Sigmoid colon (tissue), 7 donors: ENCODE measurements around the gene ITGA1. TPM values are rescaled to one million over a fixed set of nuclear protein-coding genes. Genes with fewer than 3 reads are reported as not detected.

ENCODE experiments used
- DNase-seq: peaks from one replicate; pipeline ENCODE4 v3.0.0-alpha.2; 2019
- H3K27ac ChIP-seq, 4 donors: fragments of 200-600 bp; sonication (generic); one replicate each; pipeline ENCODE4 v1.5.1; 2016 to 2019; ENCODE audit warnings: mild to moderate bottlenecking in 1 of 4
- H3K27me3 ChIP-seq, 3 donors: fragments of 200-600 bp; sonication (generic); one replicate each; pipeline ENCODE4 v1.5.1; 2019; ENCODE audit warnings: mild to moderate bottlenecking in 1 of 3
- H3K36me3 ChIP-seq, 4 donors: fragments of 200-600 bp; sonication (generic); one replicate each; pipeline ENCODE4 v1.5.1; 2016 to 2019
- H3K4me1 ChIP-seq, 4 donors: fragments of 200-600 bp; sonication (generic); one replicate each; pipeline ENCODE4 v1.5.1; 2017 to 2019
- H3K4me3 ChIP-seq, 4 donors: fragments of 200-600 bp; sonication (generic); one replicate each; pipeline ENCODE4 v1.5.1; 2017 to 2019; ENCODE audit warnings: mild to moderate bottlenecking in 2 of 4, moderate library complexity in 1 of 4
- H3K9me3 ChIP-seq, 4 donors: fragments of 200-600 bp in 3 of 4; sonication (generic) in 3 of 4; one replicate each; pipeline versions ENCODE4 v1.5.1 to v1.6.1; 2013 to 2019
- CTCF ChIP-seq, 4 experiments: fragments of 450-650 bp in 3 of 4; fragments of 200-600 bp in 1 of 4; IDR thresholded peaks; one replicate each; pipeline ENCODE4 v1.5.1; 2016 to 2019; ENCODE audit warnings: antibody characterized with exemption in 4 of 4, mild to moderate bottlenecking in 3 of 4, moderate library complexity in 2 of 4
- EP300 ChIP-seq, 4 donors: sonication (generic); formaldehyde crosslinking; IDR thresholded peaks; one replicate each; pipeline ENCODE4 v1.6.1; 2017; ENCODE audit warnings: antibody characterized with exemption in 4 of 4
- POLR2A ChIP-seq, 2 donors: fragments of 450-650 bp; IDR thresholded peaks; one replicate each; pipeline ENCODE4 v1.6.1; 2016; ENCODE audit warnings: antibody characterized with exemption in 2 of 2, mild to moderate bottlenecking in 2 of 2, moderate library complexity in 2 of 2
- POLR2AphosphoS5 ChIP-seq, 4 donors: sonication (generic); formaldehyde crosslinking; IDR thresholded peaks; one replicate each; pipeline ENCODE4 v1.6.1; 2017; ENCODE audit warnings: antibody characterized with exemption in 4 of 4
- whole genome bisulfite sequencing, 2 donors: extraction: QIAGEN DNeasy Blood & Tissue Kit; methylation state at CpG; one replicate each; pipeline ENCODE4 v1.1.7; 2013; 5-methylcytosine and 5-hydroxymethylcytosine counted together
- intact Hi-C: fragments of 100-400 bp; cut with DNase I; formaldehyde crosslinking; loops from one replicate; pipeline ENCODE4 v1.15.1; 2023
- polyA plus RNA-seq, 3 donors: library from polyadenylated mRNA; stranded (reverse); fragments of 200-250 nt; gene quantifications; one replicate each; pipeline ENCODE4 v1.2.3, GENCODE V29; 2013
- total RNA-seq, 4 donors: library from RNA; depleted of rRNA; stranded (reverse); fragments of >200 nt; gene quantifications; one replicate each; pipeline ENCODE4 v1.1.0, GENCODE V29; 2016
- donor health status: healthy with polysubstance abuse.
- donor health status: Bipolar disorder and iron deficiency.
- donor health status: healthy.

ITGA1 gene
- total and polyA plus RNA-seq, 7 donors = 1.8 to 511 (median 162) TPM

DNA sequence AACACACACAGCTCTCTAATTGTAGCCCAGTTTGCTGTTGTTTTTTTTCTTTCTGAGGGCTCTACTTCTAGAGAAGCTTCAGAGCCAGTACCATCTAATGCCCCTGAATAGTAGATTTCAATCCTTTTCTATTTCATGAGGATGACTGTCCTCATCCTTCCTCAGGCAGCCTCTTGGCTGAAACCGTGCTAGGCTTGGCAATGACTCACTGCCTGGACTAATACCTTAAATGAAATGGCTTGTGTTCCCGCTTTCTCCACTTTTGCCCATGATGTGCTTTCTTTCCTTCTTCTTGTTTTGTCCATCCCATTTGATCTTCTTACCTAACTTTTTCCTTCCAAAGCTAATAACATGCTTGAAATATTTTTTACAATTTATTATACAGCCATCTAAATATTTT, 80.1 kb downstream of the ITGA1 start:
- peak overlapping the region; percentile 7 to 78 (median 63) for H3K27ac ChIP-seq
- 90 to 92% methylated on average over 2 of the region's 2 CpGs for WGBS, 2 donors
- DNase-seq = no peak
- H3K4me3 ChIP-seq = no peak overlapping the region
- peaks cover 0 to 54% (median 2%) of the 10 kb centered on the region in 4 donors for H3K36me3 ChIP-seq
- peaks cover 0 to 67% (median 39%) of the 10 kb centered on the region in 4 donors for H3K4me1 ChIP-seq
- no peaks in the 10 kb centered on the region for H3K27me3 ChIP-seq
- no peaks in the 10 kb centered on the region for H3K9me3 ChIP-seq
- TF ChIP-seq CTCF (IDR thresholded peaks at IDR 0.05) (no peak), EP300 (IDR thresholded peaks at IDR 0.05) (no peak), POLR2A (IDR thresholded peaks at IDR 0.05) (no peak), POLR2AphosphoS5 (IDR thresholded peaks at IDR 0.05) (no peak)
- intact Hi-C loops = no loop called here

GRCh38 chr5:52868417-52868816, 80.7 kb downstream of the ITGA1 start:
- Histone ChIP-seq H3K9me3 (no peaks in the 10 kb centered on the region), H3K4me1 (peaks cover 0 to 61% (median 33%) of the 10 kb centered on the region in 4 donors), H3K4me3 (no peak overlapping the region), H3K27me3 (no peaks in the 10 kb centered on the region), H3K36me3 (peaks cover 0 to 59% (median 2%) of the 10 kb centered on the region in 4 donors), H3K27ac (peak overlapping the region in 2 of 4 donors; percentile 74 to 78)
- WGBS, 2 donors = 82 to 91% methylated on average over 2 of the region's 2 CpGs
- intact Hi-C loops = no loop called here
- DNase-seq = no peak
- TF ChIP-seq EP300 (IDR thresholded peaks at IDR 0.05) (no peak), POLR2A (IDR thresholded peaks at IDR 0.05) (no peak), POLR2AphosphoS5 (IDR thresholded peaks at IDR 0.05) (no peak), CTCF (IDR thresholded peaks at IDR 0.05) (no peak)

GRCh38 chr5:52869391-52869790, 81.7 kb downstream of the ITGA1 start:
- no peaks in the 10 kb centered on the region for H3K27me3 ChIP-seq
- peaks cover 0 to 61% (median 4%) of the 10 kb centered on the region in 4 donors for H3K36me3 ChIP-seq
- TF ChIP-seq CTCF (IDR thresholded peaks at IDR 0.05) (no peak), POLR2AphosphoS5 (IDR thresholded peaks at IDR 0.05) (no peak), EP300 (IDR thresholded peaks at IDR 0.05) (no peak), POLR2A (IDR thresholded peaks at IDR 0.05) (no peak)
- no peaks in the 10 kb centered on the region for H3K9me3 ChIP-seq
- no peak overlapping the region for H3K4me3 ChIP-seq
- intact Hi-C loops = no loop called here
- H3K27ac ChIP-seq = peak overlapping the region in 1 of 4 donors; percentile 18
- DNase-seq = no peak
- 96% methylated on average over 4 of the region's 4 CpGs for WGBS, 2 donors
- peaks cover 0 to 51% (median 23%) of the 10 kb centered on the region in 4 donors for H3K4me1 ChIP-seq

GRCh38 chr5:52870448-52870847, 82.7 kb downstream of the ITGA1 start:
- 75 to 78% methylated on average over 1 of the region's 1 CpG for WGBS, 2 donors
- intact Hi-C loops = no loop called here
- no peak overlapping the region for H3K4me3 ChIP-seq
- H3K36me3 ChIP-seq = peaks cover 0 to 55% (median 6%) of the 10 kb centered on the region in 4 donors
- peak in 2 of 4 donors; percentile 10 to 15 for TF ChIP-seq POLR2AphosphoS5 (IDR thresholded peaks at IDR 0.05)
- TF ChIP-seq POLR2A (IDR thresholded peaks at IDR 0.05) = no peak
- no peak for TF ChIP-seq CTCF (IDR thresholded peaks at IDR 0.05)
- H3K27ac ChIP-seq = no peak overlapping the region
- H3K9me3 ChIP-seq = no peaks in the 10 kb centered on the region
- peaks cover 0 to 48% (median 16%) of the 10 kb centered on the region in 4 donors for H3K4me1 ChIP-seq
- no peak for DNase-seq
- H3K27me3 ChIP-seq = no peaks in the 10 kb centered on the region

DNA sequence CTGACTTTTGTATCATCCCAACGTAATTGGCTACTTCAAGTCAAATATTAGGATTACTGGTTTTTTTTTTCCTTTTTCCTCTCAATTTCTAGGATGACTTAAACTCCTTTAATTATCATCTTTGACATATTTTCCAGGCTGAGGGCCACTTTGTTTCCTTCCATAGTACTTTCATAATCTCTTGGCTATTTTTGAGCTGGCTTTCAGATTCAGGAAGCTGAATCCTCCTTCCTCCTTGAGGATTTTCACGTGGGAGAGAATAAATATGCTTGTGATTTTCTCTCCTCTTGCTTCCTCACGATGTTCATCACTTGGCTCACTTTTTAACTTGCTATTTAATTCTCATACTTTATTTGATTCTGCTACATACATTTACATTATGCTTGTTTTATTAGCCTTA, 88.1 kb downstream of the ITGA1 start:
- WGBS, 2 donors = 65 to 85% methylated on average over 3 of the region's 3 CpGs
- peak overlapping the region in 3 of 4 donors; percentile 23 to 51 (median 38) for H3K27ac ChIP-seq
- intact Hi-C loops = no loop called here

More for the DNA sequence above, 88.1 kb downstream of the ITGA1 start:
- H3K27me3 ChIP-seq = no peaks in the 10 kb centered on the region
- H3K36me3 ChIP-seq = peaks cover 0 to 22% (median 6%) of the 10 kb centered on the region in 4 donors
- no peak for DNase-seq
- TF ChIP-seq EP300 (IDR thresholded peaks at IDR 0.05) (no peak), POLR2AphosphoS5 (IDR thresholded peaks at IDR 0.05) (no peak), CTCF (IDR thresholded peaks at IDR 0.05) (no peak), POLR2A (IDR thresholded peaks at IDR 0.05) (no peak)
- H3K4me3 ChIP-seq = no peak overlapping the region
- no peaks in the 10 kb centered on the region for H3K9me3 ChIP-seq
- H3K4me1 ChIP-seq = peaks cover 0 to 28% (median 12%) of the 10 kb centered on the region in 4 donors
